Central memory CD4-positive, alpha-beta T cell (primary cell): ENCODE measurements around the gene BLID.

Experiments used
- DNase-seq: peaks from one replicate; pipeline ENCODE4 v3.0.0; 2022

Gene BLID

GRCh38 chr11:122075016-122075415, 41.0 kb downstream of the BLID start:
- no peak for DNase-seq

GRCh38 chr11:122074022-122074421, 42.0 kb downstream of the BLID start:
- no peak for DNase-seq

- DNase-seq: no peak
Observed at GRCh38 chr11:122071709-122072202, 44.3 kb downstream of the BLID start.

- DNase-seq: no peak
Observed at GRCh38 chr11:122069707-122070360, 46.2 kb downstream of the BLID start.

- no peak for DNase-seq
Observed at GRCh38 chr11:122068837-122069236, 47.2 kb downstream of the BLID start.

GRCh38 chr11:122068141-122068540, 47.9 kb downstream of the BLID start:
- DNase-seq: no peak
